ENCODE results near the gene LIN28A.

DNA sequence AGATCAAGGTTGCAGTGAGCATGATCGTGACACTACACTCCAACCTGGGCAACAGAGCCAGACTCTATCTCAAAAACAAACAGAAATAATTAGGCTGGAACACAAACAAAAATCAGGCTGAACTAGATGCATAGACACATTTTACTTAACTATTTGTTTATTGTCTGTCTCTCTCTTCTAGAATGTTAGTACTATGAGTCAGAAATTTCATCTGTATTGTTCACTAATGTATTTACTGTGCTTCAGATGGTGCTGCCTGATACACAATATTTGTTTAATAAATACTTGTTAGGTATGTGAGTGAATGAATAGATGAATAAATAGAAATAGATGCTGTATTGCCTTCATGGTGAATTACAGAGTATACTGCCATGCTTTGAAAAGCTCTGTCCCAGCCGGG, 6.0 kb upstream of the LIN28A start:
- TF ChIP-seq, protein P1, sequence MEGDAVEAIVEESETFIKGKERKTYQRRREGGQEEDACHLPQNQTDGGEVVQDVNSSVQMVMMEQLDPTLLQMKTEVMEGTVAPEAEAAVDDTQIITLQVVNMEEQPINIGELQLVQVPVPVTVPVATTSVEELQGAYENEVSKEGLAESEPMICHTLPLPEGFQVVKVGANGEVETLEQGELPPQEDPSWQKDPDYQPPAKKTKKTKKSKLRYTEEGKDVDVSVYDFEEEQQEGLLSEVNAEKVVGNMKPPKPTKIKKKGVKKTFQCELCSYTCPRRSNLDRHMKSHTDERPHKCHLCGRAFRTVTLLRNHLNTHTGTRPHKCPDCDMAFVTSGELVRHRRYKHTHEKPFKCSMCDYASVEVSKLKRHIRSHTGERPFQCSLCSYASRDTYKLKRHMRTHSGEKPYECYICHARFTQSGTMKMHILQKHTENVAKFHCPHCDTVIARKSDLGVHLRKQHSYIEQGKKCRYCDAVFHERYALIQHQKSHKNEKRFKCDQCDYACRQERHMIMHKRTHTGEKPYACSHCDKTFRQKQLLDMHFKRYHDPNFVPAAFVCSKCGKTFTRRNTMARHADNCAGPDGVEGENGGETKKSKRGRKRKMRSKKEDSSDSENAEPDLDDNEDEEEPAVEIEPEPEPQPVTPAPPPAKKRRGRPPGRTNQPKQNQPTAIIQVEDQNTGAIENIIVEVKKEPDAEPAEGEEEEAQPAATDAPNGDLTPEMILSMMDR (IDR thresholded peaks at IDR 0.05) = no peak
- no peak for TF ChIP-seq POLR2A (IDR thresholded peaks at IDR 0.05)
